Measurements from ENCODE around the gene TOP3A.

Gene TOP3A

GRCh38 chr17:18278867-18279266 lies 35.9 kb downstream of the TOP3A start:
- DNase-seq, result no peak

DNA sequence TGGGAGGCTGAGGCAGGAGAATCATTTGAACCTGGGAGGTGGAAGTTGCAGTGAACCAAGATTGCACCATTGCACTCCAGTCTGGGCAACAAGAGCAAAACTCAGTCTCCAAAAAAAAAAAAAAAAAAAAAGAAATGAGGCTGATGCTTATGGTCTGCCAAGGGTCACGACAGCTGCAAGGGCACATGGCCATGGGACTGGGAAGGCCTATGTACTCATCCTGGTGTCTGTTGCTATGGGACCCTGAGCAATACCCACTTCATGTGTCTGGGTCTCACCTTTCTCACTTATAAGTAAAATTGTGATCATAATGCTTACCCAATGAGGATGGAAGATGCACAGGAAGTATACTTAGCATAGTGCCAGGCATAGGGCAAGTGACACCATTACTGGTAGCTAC lies 37.7 kb downstream of the TOP3A start:
- no peak for DNase-seq

GRCh38 chr17:18270046-18270931 lies 44.5 kb downstream of the TOP3A start:
- DNase-seq, result no peak

DNA sequence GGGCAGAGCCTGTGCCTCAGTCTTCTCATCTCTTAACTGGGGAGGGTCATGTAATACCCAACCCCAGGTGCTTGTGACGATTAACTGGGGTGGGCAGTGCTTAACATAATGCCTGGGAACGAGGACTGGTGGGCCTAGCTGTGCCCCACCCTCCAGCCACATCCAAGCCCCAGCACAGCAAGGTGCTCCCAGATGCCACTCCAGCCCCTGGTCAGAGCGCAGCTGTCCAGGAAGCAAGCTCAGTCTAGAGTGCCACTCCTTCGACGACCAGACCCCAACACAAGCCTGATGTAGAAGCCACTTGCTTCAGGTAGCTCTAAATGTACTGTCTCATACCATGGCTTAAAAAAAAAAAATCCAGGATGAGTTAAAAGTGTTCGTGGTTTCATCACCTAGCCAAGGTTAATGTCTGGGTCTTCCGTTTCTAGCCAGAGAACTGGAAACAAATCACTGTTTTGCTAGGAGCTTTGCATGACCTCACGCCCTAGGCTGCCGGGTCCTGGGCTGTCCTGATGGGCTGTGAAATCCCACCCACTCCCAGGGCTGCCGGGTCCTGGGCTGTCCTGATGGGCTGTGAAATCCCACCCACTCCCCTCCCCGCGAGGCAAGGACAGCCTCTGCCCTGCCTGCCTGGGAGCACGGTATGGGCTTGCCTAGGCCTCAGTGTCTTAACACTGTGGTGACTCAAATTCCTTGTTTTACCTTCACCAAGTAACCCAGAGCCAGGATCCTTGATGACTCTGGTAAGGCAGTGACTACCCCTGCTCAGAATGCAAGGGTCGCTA lies 46.7 kb downstream of the TOP3A start:
- DNase-seq, result no peak

DNA sequence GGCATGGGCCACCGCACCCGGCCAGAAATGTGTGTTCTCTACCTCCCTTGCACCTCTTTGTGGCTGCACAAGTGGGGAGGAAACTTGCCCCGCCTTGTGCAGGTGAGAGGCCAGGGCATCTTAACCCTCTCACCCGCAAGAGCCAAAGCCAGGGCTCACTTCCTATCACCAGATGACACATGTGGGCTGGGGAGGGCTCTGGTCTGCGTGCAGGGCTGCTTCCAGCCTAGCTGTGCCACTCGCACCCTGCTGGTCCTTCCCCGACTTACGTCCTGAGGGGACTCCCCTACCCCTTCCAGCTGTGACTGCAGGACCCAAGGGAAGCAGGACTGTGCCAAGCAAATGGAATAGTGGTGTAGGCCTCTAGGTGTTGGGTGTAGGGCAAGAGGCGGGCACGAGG lies 47.4 kb downstream of the TOP3A start:
- DNase-seq, result no peak

DNA sequence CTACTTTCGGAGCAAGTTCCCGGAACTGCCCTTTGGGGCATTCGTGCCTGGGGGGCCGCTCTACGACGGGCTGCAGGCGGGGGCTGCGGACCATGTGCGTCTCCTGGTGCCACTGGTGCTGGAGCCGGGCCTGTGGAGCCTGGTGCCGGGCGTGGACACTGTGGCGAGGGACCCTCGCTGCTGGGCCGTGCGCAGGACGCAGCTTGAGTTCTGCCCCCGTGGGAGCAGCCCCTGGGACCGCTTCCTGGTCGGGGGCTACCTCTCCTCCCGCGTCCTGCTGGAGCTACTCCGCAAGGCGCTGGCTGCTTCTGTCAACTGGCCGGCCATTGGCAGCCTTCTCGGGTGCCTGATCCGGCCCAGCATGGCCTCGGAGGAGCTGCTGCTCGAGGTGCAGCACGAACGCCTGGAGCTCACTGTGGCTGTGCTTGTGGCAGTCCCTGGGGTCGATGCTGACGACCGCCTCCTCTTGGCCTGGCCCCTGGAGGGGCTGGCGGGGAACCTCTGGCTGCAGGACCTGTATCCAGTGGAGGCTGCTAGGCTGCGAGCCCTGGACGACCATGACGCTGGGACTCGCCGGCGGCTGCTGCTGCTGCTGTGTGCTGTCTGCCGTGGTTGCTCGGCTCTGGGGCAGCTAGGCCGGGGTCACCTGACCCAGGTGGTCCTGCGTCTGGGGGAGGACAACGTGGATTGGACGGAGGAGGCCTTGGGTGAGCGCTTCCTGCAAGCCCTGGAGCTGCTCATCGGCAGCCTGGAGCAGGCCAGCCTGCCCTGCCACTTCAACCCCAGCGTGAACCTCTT lies 50.7 kb downstream of the TOP3A start:
- DNase-seq, result no peak

DNA sequence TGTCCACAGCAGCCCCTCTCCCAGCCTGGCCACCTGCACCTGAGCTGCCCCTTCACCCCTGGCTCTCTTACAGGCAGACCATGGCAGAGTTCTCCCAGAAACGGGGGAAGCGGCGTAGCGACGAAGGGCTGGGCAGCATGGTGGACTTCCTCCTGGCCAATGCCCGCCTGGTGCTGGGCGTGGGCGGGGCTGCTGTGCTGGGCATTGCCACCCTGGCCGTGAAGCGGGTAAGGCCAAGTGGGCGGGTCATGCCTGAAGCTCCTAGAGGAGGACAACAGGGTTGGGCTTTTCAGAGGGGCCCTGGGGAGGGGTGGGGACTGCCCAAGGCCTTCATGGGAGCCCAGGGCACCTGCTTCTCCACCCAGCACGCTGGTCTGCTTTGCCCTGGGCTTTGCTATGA lies 52.2 kb downstream of the TOP3A start:
- DNase-seq, result no peak

GRCh38 chr17:18262111-18262510 lies 52.7 kb downstream of the TOP3A start:
- no peak for DNase-seq

- no peak for DNase-seq
Observed at GRCh38 chr17:18261659-18262058, 53.1 kb downstream of the TOP3A start.

- no peak for DNase-seq
Observed at GRCh38 chr17:18261146-18261515, 53.7 kb downstream of the TOP3A start.

DNA sequence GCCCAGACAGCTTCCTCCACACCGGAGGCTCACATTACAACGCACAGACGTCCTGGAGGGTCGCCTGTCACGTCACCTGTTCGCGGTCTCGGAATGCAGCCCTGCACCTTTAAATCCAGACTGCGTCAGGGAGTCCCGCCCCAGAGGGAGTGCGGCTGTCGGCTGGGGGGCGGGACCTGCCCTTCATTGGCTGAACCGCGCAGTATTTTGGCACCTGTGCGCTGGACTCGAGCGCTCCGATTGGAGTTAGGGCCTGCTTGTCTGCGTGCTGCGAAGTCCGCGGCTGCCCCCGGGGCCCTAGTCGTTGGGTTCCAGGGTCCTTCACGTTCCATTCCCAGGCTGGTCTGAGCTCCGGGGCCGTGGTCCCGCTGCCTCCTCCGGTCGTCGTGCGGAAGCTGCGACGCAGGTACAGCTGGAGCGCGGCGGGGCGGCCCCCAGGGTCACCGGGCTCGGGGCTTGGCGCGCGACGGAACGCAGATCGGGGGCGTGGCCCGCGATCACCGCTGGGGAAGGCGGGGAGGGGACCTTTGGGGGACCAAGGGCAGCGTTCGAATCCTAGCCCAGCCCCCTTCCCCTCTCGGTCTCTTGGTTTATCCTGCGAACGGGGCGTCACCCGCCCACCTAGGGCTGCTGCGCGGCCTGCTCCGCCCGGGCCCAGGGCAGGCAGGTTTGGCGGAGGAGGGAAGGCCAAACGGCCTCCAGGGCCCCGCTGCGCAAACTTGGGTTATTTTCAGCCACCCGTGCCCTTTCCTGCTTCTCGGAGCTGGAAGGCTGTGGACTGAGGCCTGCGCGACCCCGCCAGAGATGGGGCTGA lies 54.3 kb downstream of the TOP3A start, which contains the start of gene MIEF2:
Gene MIEF2 (plus strand): TSS at position 331 of the 814 bp plus-strand sequence. CDS start 2,059 bp downstream, outside the sequence.
- DNase-seq, result peak; percentile 74

- no peak for DNase-seq
Observed at GRCh38 chr17:18259621-18260331, 55.0 kb downstream of the TOP3A start.

GRCh38 chr17:18258356-18259038 lies 56.3 kb downstream of the TOP3A start, which contains the start of gene FLII:
FLII (minus strand) TSS chr17:18258738; CDS start chr17:18258690, 48 bp downstream.
- no peak for DNase-seq

GRCh38 chr17:18257982-18258355 lies 56.8 kb downstream of the TOP3A start:
- no peak for DNase-seq

GRCh38 chr17:18257268-18257981 lies 57.4 kb downstream of the TOP3A start:
- no peak for DNase-seq

DNA sequence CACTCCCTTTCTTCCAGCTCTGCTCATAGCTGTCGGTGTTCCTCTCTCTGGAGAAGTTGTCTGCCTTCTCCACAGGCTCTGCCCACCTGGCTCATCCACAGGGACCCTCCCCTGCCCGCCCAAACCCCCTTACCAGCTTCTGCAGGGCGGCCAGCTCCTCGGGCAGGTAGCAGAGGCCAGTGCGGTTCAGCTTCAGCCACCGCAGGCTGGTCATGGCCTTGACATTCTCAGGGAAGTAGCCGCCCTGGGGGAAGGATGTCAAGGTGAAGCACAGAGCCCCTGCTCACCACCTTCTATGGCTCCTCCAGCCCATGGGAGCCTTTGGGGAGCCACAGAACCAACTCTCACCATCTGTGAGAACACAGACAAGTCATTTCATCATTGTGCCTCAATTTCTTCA lies 58.0 kb downstream of the TOP3A start:
- DNase-seq, result no peak

DNA sequence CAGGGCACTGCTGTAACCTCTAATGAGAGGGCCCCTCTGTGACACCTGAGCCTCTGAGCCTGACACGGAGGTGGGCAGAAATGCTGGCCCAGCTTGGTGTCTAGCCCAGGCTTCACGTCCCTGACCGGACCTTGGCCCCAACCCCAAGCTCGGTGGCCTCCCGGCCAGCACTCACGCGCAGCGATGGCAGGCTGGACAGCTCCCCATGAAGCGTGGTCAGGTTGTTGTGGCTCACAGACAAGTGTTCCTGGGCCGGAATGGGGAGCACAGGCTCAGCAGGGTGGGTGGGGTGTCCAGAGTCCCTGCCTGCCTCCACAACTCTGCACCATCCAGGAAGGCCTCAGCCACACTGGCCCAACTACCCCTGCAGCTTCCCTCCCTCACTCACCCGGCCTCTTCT lies 58.4 kb downstream of the TOP3A start:
- no peak for DNase-seq

GRCh38 chr17:18254888-18255649 lies 59.7 kb downstream of the TOP3A start:
- no peak for DNase-seq
